HL-60 (cell line): ENCODE data around the gene PCCA.

Experiments
- POLR2AphosphoS5 ChIP-seq: IDR thresholded peaks from 2 replicates; pipeline ENCODE4 v1.6.1; 2012; ENCODE audit warnings: low read depth
- SPI1 ChIP-seq: IDR thresholded peaks from 2 replicates; pipeline ENCODE4 v1.6.1; 2012; ENCODE audit warnings: low read depth, mild to moderate bottlenecking, borderline replicate concordance
- TF ChIP-seq, protein P1 (sequence below): IDR thresholded peaks from one replicate; pipeline ENCODE4 v1.5.1; 2011; ENCODE audit warnings: low read length, control low read depth, inconsistent platforms; ENCODE audit not compliant: insufficient read depth

DNA sequence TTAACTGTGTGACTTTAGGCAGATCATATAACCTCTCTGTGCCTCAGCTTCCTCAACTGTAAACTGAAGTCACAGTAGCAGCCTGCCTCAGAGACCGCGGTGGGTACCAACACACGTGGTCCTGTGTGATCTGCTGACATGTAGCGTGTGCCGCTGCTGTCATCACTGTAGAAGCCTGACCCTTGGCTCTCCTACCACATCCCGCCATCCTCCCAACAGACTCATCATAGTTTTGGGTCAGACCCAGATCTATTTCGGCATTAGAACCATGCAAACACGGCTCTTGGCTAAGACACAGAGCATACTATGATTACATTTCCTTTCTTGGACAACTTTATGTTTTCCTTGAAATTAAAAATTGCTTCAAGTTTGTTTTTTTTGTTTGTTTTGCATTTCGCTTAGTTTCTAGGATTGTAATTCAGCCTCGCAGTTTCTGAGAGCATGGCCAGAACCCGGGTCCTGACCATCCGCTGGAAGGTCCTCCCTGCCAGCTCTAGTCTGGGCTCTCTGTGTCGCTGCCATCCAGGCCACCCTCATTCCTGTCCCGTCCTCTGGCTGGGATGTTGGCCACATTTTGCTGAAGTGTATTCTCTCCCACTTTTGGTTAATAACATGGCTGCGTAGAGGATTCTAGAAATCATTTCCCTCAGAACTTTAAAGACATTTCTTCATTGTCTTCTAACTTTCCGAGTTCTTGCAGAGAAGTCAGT, 446.7 kb downstream of the PCCA start:
- TF ChIP-seq, protein P1, sequence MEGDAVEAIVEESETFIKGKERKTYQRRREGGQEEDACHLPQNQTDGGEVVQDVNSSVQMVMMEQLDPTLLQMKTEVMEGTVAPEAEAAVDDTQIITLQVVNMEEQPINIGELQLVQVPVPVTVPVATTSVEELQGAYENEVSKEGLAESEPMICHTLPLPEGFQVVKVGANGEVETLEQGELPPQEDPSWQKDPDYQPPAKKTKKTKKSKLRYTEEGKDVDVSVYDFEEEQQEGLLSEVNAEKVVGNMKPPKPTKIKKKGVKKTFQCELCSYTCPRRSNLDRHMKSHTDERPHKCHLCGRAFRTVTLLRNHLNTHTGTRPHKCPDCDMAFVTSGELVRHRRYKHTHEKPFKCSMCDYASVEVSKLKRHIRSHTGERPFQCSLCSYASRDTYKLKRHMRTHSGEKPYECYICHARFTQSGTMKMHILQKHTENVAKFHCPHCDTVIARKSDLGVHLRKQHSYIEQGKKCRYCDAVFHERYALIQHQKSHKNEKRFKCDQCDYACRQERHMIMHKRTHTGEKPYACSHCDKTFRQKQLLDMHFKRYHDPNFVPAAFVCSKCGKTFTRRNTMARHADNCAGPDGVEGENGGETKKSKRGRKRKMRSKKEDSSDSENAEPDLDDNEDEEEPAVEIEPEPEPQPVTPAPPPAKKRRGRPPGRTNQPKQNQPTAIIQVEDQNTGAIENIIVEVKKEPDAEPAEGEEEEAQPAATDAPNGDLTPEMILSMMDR = no peak
- TF ChIP-seq POLR2AphosphoS5 = no peak
- TF ChIP-seq SPI1 = no peak
